Inferior parietal cortex (tissue), 1 donor: ENCODE results near the gene MICU1.

Experiments
- DNase-seq: peaks from one replicate; pipeline ENCODE4 v3.0.0-alpha.2; 2016; ENCODE audit errors: extremely low spot score

The MICU1 gene

DNA sequence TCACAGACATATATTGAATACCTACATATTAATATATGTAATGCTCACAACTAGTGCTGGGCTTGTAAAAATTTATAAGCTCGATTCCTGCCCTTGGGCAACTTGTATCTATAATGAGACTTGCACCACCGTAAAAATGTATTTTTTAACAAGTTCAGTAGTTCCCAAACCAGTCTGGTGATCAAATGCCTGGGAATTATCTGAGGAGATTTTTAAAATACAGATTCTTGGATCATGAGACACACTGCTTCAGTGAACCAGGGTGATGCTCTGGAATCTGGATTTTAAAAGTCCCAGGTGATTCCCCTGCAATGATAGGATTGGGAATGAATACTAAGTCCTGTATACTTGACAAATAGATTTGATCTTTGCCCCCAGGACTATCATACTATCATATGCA, 4.3 kb upstream of the MICU1 start:
- DNase-seq: no peak

DNA sequence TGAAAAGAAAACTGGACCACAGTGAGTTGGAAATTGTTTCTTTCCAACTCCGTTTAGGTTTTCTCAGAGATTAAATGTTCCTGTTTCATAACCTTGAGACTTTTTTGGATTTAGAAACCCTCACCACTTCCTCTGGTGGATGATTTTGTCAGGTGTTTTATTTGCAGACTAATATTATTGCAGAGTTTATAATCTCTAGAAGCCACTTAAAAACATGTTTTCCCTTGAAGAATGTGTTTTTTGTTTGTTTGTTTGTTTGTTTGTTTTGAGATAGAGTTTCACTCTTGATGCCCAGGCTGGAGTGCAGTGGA, 520 bp upstream of the MICU1 start:
- no peak for DNase-seq

DNA sequence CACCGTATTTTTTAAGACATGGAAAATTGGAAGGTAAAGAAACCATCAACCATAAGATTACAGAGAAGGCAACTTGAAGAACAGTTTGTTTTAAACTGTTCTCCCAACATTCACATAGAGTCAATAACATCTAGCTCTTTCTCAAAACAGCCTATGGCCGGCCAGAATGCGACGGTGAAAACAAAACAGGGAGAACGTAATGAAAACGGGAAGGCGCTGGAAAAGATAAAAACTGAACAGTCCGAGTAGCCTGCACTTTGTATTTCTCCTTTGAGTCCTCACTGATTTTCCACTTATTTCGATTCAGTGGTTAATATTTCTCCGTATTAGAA, 637 bp downstream of the MICU1 start:
- DNase-seq: peak; percentile 33

DNA sequence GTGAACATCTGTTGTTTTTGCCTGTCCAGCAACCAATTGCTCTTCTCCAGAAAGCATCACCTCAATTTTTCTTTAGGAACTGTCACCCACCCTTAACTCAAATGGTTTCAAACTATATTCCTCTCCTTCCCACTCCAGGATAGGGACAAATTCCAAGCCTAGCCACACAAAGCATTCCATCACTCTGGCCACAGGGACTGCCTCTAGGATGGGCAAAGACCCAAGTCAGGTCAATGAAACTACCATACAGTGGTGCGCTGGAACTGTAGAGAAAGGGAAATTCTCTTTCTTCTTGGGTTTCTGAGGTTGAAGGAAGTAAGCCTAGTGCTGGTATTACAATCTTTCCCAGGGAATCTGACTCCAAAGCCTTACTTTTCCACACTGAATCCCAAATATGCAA, 3.6 kb downstream of the MICU1 start:
- DNase-seq: no peak

DNA sequence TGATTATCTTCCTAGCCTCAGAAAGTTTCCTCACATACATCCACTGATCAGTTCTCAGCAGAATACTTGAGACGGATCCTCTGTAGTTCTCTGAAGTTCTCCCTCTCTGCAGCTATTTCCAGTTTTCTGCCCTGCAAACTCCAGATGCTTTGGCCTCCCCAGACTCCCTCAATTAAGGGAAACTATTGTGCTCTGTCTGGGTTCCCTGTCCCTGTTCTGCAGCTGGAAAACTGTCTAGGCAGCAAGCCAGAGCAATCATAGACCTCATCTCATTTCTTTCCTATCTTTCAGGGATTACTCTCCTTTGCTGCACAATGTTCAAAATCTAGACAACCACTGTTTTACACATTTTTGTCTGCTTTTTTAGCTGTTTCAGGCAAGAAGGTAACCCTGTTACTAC, 9.2 kb downstream of the MICU1 start:
- DNase-seq: peak; percentile 37

DNA sequence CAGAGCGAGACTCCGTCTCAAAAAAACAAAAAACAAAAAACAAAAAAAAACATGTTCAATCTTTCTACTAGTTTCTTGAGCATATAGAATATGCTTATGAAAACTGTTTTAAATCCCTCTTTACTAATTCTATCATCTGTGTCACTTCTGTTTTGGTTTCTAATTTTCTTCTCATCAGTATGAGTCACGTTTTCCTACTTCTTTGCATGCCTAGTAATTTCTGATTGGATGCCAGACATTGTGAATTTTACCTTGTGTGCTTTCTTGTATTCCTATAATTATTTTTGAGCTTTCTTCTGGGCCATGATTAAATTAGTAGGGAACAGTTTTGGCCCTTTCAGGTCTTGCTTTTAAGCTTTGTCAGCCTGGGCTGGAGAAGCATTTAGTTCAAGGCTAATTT, 9.9 kb downstream of the MICU1 start:
- DNase-seq: no peak

DNA sequence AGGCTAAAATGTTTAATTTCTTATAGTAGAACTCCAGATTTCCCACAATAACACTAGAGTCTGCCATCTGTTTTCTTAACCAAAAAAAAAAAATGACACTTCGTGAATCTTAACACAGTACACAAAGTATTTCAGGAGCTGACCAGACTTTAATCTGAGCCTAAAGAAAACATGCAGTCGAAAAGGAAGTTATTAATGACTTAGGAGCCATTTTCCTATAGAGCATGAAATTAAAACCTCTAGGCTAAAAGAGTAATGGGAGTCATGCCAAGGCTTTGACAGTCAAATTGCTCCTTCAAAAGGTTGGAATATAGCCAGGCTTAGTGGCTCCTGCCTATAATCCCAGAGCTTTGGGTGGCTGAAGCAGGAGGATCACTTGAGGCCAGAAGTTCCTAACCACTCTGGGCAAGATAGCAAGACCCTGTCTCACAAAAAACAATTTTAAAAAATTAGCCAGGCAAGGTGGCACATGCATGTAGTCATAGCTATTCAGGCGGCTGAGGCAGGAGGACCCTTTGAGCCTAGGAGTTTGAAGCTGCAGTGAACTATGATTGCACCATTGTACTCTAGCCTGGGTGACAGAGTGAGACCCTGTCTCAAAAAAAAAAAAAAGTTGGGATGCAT, 13.6 kb downstream of the MICU1 start:
- peak; percentile 5 for DNase-seq

DNA sequence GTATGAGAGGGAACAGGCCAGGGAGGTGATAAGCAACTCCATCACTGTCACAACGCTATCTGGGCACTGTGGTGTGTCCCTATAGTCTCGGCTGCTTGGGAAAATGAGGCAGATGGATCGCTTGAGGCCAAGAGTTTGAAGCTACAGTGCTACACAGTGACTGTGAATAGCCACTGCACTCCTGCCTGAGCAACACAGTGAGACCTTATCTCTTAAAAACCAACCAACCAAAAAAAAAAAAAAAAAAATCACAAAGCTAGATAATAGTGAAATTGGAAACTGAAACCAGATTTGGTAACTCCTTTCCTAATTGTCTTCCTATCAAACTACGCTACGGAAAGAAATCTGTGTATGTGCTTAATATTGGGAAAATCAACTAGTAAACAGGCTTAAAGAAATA, 14.1 kb downstream of the MICU1 start:
- no peak for DNase-seq

DNA sequence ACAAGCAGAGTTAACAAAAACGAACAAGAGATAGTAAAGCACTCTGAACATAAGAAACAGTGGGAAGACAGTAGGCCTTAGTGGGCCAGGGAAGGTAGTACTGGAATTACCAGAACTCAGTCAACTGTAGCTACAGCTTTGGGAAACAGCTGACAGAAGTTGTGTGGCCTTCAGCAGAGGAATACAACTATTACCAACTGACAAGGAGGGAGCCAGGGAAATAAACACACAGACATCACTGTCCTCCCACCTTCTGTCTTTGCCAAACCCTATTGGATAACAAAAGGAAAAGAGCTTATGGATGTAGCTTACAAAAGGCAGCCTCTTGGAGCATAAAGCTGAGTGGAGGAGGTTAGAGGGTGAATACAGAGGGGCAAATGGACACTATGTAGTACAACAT, 15.4 kb downstream of the MICU1 start:
- no peak for DNase-seq

DNA sequence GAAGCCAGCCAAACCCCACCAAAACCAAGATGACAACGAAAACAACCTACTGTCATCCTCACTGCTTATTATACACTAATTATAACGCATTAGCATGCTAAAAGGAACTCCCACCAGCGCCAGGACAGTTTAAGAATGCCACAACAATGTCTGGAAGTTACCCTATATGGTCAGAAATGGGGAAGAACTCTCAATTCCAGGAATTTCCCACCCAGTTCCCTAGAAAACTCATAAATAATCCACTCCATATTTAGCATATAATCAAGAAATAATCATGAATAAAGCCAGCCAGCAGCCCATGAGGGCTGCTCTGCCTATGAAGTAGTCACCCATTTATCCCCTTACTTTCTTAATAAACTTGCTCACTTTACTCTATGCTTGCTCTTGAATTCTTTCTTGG, 20.8 kb downstream of the MICU1 start:
- DNase-seq: no peak

DNA sequence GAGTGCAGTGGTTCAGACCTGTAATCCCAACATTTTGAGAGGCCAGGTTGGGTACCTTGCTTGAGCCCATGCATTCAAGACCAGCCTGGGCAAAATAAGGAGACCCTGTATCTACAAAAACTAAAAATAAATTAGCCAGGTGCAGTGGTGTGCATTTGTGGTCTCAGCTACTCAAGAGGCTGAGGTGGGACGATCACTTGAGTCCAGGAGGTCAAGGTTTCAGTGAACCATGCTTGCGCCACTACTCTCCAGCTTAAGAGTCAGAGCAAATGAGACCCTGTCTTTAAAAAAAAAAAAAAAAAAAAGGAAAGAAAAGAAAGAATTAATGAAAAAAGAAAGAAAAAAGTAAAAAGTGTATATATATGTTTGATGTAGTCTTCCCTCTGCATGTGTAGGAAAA, 24.7 kb downstream of the MICU1 start:
- no peak for DNase-seq

DNA sequence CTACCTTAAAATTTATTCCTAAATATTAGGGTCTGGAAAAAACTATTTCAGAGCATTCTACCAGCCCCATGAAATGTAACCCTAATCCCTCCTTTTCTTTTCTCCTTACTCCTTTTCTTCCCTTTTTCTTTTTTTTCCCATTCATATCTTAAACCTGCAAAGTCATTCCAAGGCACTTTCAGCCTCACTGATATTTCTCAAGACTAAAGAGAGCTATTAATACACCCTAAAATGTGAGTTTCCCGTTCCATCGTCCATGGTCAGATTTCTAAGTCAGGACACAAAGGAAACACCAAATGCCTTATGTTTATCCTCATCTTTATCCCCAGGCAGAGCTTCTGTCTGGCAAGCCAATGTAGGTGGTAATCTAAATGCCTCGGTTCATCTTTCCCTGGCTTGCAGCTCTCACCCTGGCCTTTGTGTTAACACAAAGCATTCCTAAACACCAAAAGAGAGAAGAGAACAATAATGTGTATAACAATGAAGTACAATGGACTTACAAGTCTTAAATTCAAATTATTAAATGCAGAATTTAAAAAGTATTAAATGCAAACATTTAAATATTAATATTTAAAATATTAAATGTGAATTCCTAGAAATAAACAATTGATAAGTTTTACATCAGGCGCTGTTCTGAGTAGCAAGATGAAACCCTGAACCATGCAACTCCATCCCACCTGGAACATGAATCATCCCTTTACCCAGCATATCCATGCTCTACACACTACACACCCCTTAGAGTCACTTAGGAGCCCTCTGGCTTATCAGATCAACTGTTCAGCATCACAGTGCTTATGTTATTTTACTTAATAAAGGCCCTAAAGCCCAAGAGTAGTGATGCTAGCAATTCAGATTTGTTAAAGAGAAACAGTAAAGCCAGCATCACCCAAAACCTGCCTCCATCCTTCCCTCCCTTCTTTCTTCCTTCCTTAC, 26.8 kb downstream of the MICU1 start:
- DNase-seq: no peak

DNA sequence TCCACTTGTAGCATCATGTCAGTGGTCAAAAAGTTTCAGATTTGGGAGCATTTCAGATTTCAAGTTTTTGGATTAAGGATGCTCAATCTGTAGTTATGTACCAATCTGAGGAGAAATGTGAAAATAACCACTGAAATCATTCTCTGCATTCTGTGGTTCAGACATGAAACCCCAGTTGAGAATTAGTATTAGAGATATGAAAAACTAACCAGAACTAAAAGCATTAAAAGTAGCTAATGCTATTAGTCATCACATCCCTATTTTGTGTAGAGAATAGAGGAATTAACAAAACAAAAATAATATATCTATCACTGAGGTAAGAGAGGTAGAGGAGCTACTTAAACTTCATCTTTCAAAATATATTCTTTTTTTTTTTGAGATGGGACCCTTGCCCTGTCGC, 28.0 kb downstream of the MICU1 start:
- no peak for DNase-seq

DNA sequence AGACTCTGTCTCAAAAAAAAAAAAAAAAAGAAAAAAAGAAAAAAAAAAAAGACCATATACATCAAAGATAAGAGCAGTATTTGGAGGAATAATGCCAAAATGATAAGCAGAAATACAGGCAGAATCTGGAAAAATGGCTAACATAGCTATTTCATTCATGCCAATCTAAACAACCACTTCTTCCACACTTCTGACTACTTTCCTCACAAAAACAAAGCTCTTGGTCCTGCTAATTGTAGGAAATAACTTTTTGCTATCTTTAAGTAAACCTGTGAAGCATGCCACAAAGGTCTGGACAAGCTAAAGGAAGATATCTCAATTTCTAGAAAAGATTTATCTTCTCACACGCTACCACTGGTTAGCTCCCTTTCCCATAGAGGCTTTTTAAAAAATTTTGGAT, 30.4 kb downstream of the MICU1 start:
- no peak for DNase-seq

DNA sequence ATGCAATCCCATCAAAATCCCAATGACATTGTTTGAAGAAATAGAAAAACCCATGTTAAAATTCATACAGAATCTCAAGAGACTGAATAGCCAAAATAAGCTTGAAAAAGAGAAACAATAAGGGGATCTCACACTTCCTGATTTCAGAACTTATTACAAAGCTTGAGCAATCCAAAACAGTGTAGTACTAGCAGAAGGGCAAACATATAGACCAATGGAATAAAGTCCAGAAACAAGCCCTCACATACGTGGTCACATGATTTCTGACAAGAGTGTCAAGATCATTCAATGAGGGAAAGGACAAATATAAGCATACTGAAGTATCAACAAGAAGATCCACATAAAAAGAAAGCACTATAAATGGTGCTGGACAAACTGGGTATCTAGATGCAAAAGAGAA, 31.9 kb downstream of the MICU1 start:
- no peak for DNase-seq

DNA sequence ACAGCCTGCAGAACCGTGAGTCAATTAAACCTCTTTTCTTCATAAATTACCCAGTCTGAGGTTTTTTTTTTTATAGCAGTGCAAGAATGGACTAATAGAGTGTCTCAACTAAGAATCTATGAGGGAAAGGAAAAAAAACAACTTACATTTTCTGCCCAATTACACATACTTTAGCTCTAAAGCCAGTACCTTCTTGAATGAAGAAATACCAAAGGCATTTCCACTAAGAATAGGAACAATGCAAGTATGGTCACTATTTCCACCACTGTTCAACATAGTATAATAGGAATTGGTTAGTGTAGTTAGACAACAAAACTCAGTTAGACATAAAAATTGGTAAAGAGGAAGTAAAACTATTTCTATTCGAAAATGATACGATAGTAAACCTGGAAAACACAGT, 37.6 kb downstream of the MICU1 start:
- DNase-seq: no peak

DNA sequence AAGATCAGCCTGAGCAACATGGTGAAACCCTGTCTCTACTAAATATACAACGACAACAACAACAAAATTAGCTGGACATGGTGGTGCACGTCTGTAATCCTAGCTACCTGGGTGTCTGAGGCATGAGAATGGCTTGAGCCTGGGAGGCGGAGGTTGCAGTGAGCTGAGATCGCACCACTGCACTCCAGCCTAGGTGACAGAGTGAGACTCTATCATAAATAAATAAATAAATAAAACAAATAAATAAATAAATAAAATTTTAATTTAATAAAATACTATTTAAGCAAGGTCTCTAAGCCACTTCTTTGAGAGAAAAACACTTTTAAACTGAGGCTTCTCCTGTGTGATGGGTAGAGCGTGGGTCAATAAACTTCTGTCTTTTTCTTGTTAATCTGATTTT, 38.3 kb downstream of the MICU1 start:
- no peak for DNase-seq

DNA sequence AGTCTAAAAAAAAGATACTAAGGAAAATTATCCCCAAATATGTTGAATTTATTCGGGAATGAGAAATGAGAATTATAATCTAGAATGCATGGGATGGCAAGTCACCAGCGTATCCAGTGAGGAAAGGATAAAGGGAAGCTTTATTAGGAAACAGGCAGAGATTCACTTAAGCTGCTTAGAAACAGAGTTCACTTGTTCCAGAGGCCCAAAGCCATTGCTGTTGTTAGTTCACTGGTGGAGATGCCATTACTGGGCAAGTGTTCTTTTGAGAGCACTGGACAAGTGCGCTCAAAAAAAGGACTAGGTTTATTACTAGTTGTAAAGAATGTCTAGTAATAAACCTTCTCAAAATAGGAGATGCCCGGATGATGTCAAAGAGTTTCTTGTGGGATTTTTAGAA, 51.2 kb downstream of the MICU1 start:
- peak; percentile 18 for DNase-seq

DNA sequence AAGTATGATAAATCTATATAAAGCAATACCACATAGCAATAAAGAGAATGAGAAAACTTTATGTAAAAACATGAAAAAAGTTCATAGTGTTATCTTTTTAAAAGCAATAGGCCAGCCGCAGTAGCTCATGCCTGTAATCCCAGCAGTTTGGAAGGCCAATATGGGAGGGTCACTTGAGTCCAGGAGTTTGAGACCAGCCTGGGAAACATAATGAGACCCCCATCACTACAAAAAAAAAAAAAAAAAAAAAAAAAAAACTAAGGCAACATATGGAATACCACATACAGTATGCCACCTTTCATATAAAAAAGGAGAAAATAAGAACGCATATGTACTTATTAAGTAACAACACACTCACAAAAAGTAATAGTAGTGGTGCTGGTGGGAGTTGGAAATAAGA, 52.8 kb downstream of the MICU1 start:
- no peak for DNase-seq

DNA sequence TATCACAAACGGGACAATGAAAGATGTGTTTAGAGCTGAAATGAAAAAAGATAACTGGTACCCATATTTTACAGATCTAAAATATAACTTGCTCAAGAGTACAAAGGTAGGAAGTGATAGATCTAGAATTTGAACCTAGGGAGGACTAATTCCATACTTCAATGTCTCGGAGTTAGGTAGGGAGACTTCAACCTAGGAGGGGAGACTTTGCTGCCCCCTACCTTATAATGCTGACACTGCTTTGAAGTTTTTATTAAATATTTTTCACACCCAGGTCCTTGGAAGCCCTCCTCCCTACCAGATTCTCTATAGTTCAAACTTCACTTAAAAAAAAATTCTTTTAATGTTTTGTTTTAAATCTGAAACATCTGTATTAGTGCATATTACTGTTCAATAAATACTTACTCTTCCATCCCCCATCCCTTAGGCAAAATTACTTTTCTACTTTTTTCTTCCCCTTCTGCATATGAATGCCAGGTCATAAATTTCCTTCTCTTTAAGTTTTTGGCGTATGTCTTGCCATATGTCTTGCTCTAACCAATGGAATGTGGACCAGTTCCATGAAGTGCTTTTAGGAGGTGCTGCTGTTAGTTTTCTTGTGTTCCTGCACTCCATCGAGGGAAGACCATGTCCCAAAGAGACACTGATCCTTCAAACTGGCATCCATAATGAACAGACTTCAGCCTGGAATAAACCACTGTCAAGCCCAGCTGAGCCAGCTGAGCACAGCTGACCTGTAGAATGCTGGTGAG, 57.8 kb downstream of the MICU1 start:
- peak; percentile 18 for DNase-seq

DNA sequence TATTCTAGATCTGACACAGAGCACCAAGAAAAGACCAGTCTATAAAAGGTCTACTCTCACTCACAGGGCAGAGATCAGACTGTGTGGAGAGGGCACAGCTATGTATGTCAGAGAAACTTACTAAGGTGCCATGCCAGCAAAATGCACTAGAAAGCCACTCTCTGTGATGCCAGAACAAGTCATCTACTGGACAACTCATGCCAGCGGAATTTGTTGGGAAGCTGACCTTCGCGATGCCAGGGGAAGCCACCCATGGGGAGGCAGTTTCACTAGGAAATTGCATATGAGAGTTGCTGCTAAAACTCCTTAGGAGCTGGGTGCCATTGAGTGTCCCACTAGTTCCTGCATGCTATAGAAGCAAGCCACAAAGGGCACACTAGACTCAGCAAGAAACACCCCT, 58.5 kb downstream of the MICU1 start:
- DNase-seq: no peak

DNA sequence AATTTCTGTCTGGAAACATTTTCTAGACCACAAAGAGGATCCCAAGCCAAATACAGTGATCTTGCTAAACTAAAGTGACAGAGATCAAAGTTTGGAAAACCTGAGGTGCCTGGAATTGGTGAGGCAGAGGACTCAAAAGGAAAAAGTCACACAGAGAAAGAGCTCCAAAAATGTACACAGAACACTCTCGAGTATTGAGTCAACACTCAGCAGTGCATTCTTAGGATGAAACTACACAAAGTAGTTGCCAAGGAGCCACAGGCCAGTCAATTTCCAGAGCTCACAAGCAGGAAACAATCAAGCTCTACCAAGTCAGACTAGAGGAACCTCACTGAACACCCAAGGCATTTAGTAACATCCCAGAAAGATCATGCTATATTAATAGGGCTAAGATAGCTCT, 61.3 kb downstream of the MICU1 start:
- no peak for DNase-seq

DNA sequence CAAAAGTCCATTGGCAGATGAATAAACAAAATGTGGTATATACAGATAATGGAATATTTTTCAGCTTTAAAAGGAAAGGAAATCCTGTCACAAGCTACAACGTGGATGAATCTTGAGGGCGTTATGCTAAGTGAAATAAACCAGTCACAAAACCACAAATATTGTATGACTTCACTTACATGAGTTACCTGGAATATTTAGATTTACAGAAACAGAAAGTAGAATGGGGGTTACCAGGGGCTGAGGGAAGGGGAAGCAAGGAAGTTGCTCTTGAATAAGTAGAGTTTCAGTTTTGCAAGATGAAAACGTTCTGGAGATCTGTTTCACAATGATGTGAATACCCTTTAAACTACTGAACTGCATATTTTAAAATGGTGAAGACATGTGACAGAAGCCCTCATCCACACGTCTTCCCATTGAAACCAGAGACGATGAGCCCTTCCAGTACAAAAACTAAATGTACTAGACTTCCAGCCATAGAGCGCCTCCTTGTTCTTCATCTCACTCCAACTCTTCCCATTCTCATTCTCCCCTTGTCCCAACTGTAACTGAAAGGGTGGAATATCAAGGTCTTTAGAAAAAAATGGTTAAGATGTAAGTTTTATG, 62.4 kb downstream of the MICU1 start:
- DNase-seq: no peak
